Measurements from ENCODE around the gene FDXR.

GRCh38 chr17:74890554-74890953, 17.8 kb upstream of the FDXR start:
- no peak for TF ChIP-seq GATA2 (IDR thresholded peaks at IDR 0.05; ENCODE audit: low read depth, low read length)
- TF ChIP-seq GATA3 (IDR thresholded peaks at IDR 0.05; ENCODE audit: low read depth, low read length) = no peak

Data from SH-SY5Y (cell line).